ENCODE data around the gene SIPA1L3.
A peak's percentile ranks its signal among the peaks of the same experiment; 100 is the strongest.

Gene SIPA1L3

GRCh38 chr19:38199340-38199739 is 292.3 kb downstream of the SIPA1L3 start:
- Histone ChIP-seq H3K9ac (ENCODE audit: insufficient read length, low read depth) (no peak overlapping the region), H3K27me3 (ENCODE audit: insufficient read depth, insufficient read length) (no peaks in the 10 kb centered on the region), H3K4me1 (ENCODE audit: insufficient read depth, insufficient read length) (no peaks in the 10 kb centered on the region), H3K9me3 (ENCODE audit: insufficient read depth, low read length) (no peaks in the 10 kb centered on the region), H3K4me3 (ENCODE audit: insufficient read length, low read depth) (no peak overlapping the region), H3K36me3 (ENCODE audit: insufficient read depth, insufficient read length, low read length) (peaks cover 6% of the 10 kb centered on the region)
- no peak for TF ChIP-seq SUZ12 (IDR thresholded peaks at IDR 0.05; ENCODE audit: extremely low read depth, insufficient read depth, insufficient read length)
- DNase-seq (ENCODE audit: low read depth, low spot score): no peak

- H3K4me3 ChIP-seq (ENCODE audit: insufficient read length, low read depth): no peak overlapping the region
- DNase-seq (ENCODE audit: low read depth, low spot score): no peak
- H3K9ac ChIP-seq (ENCODE audit: insufficient read length, low read depth): no peak overlapping the region
- no peaks in the 10 kb centered on the region for H3K27me3 ChIP-seq (ENCODE audit: insufficient read depth, insufficient read length)
- peaks cover 11% of the 10 kb centered on the region for H3K4me1 ChIP-seq (ENCODE audit: insufficient read depth, insufficient read length)
- peaks cover 6% of the 10 kb centered on the region for H3K36me3 ChIP-seq (ENCODE audit: insufficient read depth, insufficient read length, low read length)
- no peak for TF ChIP-seq YY1 (IDR thresholded peaks at IDR 0.05; ENCODE audit: insufficient read depth, insufficient read length)
- no peak for TF ChIP-seq SUZ12 (IDR thresholded peaks at IDR 0.05; ENCODE audit: extremely low read depth, insufficient read depth, insufficient read length)
- no peak for TF ChIP-seq ZNF274 (IDR thresholded peaks at IDR 0.05; ENCODE audit: low read depth, low read length)
- no peaks in the 10 kb centered on the region for H3K9me3 ChIP-seq (ENCODE audit: insufficient read depth, low read length)
These were observed 294.7 kb downstream of the SIPA1L3 start for GRCh38 chr19:38201731-38202130.

- peaks cover 6% of the 10 kb centered on the region for H3K36me3 ChIP-seq (ENCODE audit: insufficient read depth, insufficient read length, low read length)
- no peak for DNase-seq (ENCODE audit: low read depth, low spot score)
- peaks cover 11% of the 10 kb centered on the region for H3K4me1 ChIP-seq (ENCODE audit: insufficient read depth, insufficient read length)
- no peak overlapping the region for H3K9ac ChIP-seq (ENCODE audit: insufficient read length, low read depth)
- no peaks in the 10 kb centered on the region for H3K9me3 ChIP-seq (ENCODE audit: insufficient read depth, low read length)
- no peaks in the 10 kb centered on the region for H3K27me3 ChIP-seq (ENCODE audit: insufficient read depth, insufficient read length)
- TF ChIP-seq ZNF274 (IDR thresholded peaks at IDR 0.05; ENCODE audit: low read depth, low read length): no peak
- no peak for TF ChIP-seq YY1 (IDR thresholded peaks at IDR 0.05; ENCODE audit: insufficient read depth, insufficient read length)
- TF ChIP-seq SUZ12 (IDR thresholded peaks at IDR 0.05; ENCODE audit: extremely low read depth, insufficient read depth, insufficient read length): no peak
- no peak overlapping the region for H3K4me3 ChIP-seq (ENCODE audit: insufficient read length, low read depth)
These were observed 295.5 kb downstream of the SIPA1L3 start for GRCh38 chr19:38202504-38202903.

GRCh38 chr19:38203197-38203596 is 296.2 kb downstream of the SIPA1L3 start:
- Histone ChIP-seq H3K4me1 (ENCODE audit: insufficient read depth, insufficient read length) (peaks cover 11% of the 10 kb centered on the region), H3K36me3 (ENCODE audit: insufficient read depth, insufficient read length, low read length) (peaks cover 6% of the 10 kb centered on the region), H3K9ac (ENCODE audit: insufficient read length, low read depth) (no peak overlapping the region), H3K27me3 (ENCODE audit: insufficient read depth, insufficient read length) (no peaks in the 10 kb centered on the region), H3K4me3 (ENCODE audit: insufficient read length, low read depth) (no peak overlapping the region), H3K9me3 (ENCODE audit: insufficient read depth, low read length) (no peaks in the 10 kb centered on the region)
- TF ChIP-seq YY1 (IDR thresholded peaks at IDR 0.05; ENCODE audit: insufficient read depth, insufficient read length): no peak
- TF ChIP-seq SUZ12 (IDR thresholded peaks at IDR 0.05; ENCODE audit: extremely low read depth, insufficient read depth, insufficient read length): no peak
- no peak for TF ChIP-seq ZNF274 (IDR thresholded peaks at IDR 0.05; ENCODE audit: low read depth, low read length)
- no peak for DNase-seq (ENCODE audit: low read depth, low spot score)

- no peak overlapping the region for H3K9ac ChIP-seq (ENCODE audit: insufficient read length, low read depth)
- peaks cover 2% of the 10 kb centered on the region for H3K27me3 ChIP-seq (ENCODE audit: insufficient read depth, insufficient read length)
- TF ChIP-seq YY1 (IDR thresholded peaks at IDR 0.05; ENCODE audit: insufficient read depth, insufficient read length) (no peak), SUZ12 (IDR thresholded peaks at IDR 0.05; ENCODE audit: extremely low read depth, insufficient read depth, insufficient read length) (no peak), ZNF274 (IDR thresholded peaks at IDR 0.05; ENCODE audit: low read depth, low read length) (no peak)
- H3K9me3 ChIP-seq (ENCODE audit: insufficient read depth, low read length): no peaks in the 10 kb centered on the region
- DNase-seq (ENCODE audit: low read depth, low spot score): no peak
- peaks cover 6% of the 10 kb centered on the region for H3K36me3 ChIP-seq (ENCODE audit: insufficient read depth, insufficient read length, low read length)
- no peak overlapping the region for H3K4me3 ChIP-seq (ENCODE audit: insufficient read length, low read depth)
- H3K4me1 ChIP-seq (ENCODE audit: insufficient read depth, insufficient read length): peaks cover 11% of the 10 kb centered on the region
These were observed 297.1 kb downstream of the SIPA1L3 start for GRCh38 chr19:38204096-38204495.

GRCh38 chr19:38204728-38205127 is 297.7 kb downstream of the SIPA1L3 start:
- DNase-seq (ENCODE audit: low read depth, low spot score): no peak
- H3K9me3 ChIP-seq (ENCODE audit: insufficient read depth, low read length): no peaks in the 10 kb centered on the region
- no peak overlapping the region for H3K4me3 ChIP-seq (ENCODE audit: insufficient read length, low read depth)
- peaks cover 11% of the 10 kb centered on the region for H3K4me1 ChIP-seq (ENCODE audit: insufficient read depth, insufficient read length)
- TF ChIP-seq SUZ12 (IDR thresholded peaks at IDR 0.05; ENCODE audit: extremely low read depth, insufficient read depth, insufficient read length) (no peak), YY1 (IDR thresholded peaks at IDR 0.05; ENCODE audit: insufficient read depth, insufficient read length) (no peak)
- no peak overlapping the region for H3K9ac ChIP-seq (ENCODE audit: insufficient read length, low read depth)
- H3K27me3 ChIP-seq (ENCODE audit: insufficient read depth, insufficient read length): peaks cover 9% of the 10 kb centered on the region
- H3K36me3 ChIP-seq (ENCODE audit: insufficient read depth, insufficient read length, low read length): peaks cover 6% of the 10 kb centered on the region

GRCh38 chr19:38206006-38206745 is 299.2 kb downstream of the SIPA1L3 start:
- H3K9me3 ChIP-seq (ENCODE audit: insufficient read depth, low read length): no peaks in the 10 kb centered on the region
- DNase-seq (ENCODE audit: low read depth, low spot score): no peak
- H3K36me3 ChIP-seq (ENCODE audit: insufficient read depth, insufficient read length, low read length): peaks cover 6% of the 10 kb centered on the region
- H3K9ac ChIP-seq (ENCODE audit: insufficient read length, low read depth): peak overlapping the region; percentile 64
- H3K4me3 ChIP-seq (ENCODE audit: insufficient read length, low read depth): no peak overlapping the region
- TF ChIP-seq YY1 (IDR thresholded peaks at IDR 0.05; ENCODE audit: insufficient read depth, insufficient read length): no peak
- TF ChIP-seq SUZ12 (IDR thresholded peaks at IDR 0.05; ENCODE audit: extremely low read depth, insufficient read depth, insufficient read length): no peak
- TF ChIP-seq ZNF274 (IDR thresholded peaks at IDR 0.05; ENCODE audit: low read depth, low read length): no peak
- peaks cover 11% of the 10 kb centered on the region for H3K4me1 ChIP-seq (ENCODE audit: insufficient read depth, insufficient read length)
- H3K27me3 ChIP-seq (ENCODE audit: insufficient read depth, insufficient read length): peaks cover 17% of the 10 kb centered on the region
